Measurements from ENCODE around the gene S100A12.

Gene S100A12

DNA sequence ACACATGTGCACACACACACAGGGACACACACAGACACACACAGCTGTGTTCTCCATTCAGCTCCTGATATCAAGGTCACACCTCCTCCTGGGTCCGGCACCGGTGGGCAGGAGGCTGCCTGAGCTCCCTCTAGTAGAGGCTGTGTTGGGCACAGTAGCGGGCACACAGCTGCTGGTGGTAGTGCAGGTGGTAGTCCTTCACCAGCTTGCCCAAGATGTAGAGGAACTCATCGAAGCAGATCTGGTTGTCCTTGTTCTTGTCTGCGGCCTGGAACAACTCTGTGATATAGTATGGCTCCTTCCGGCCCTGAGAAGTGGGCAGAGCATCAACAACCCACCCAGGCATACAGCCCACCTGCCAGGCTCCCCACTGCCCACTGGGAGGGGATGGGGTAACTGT lies 21.0 kb upstream of the S100A12 start:
- DNase-seq = no peak

DNA sequence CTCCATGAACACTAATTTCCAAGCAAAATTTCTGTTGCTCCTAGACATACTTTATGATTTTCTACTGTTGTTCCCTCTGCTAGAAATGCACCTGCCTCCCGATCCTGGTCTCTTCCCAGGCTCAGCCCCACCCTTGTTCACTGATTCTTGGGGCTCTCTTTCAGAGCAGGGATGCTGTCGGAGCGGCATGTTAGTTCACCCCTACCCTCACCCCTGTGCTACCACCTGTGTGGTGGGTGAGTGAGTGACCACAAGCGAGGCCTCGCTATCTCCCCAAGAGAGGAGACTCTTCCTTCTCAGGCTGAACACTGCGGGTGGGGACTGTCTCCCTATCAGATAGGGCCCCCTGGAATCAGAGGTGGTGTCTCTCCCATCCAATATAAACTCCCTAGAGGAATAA lies 20.4 kb upstream of the S100A12 start:
- DNase-seq = no peak

DNA sequence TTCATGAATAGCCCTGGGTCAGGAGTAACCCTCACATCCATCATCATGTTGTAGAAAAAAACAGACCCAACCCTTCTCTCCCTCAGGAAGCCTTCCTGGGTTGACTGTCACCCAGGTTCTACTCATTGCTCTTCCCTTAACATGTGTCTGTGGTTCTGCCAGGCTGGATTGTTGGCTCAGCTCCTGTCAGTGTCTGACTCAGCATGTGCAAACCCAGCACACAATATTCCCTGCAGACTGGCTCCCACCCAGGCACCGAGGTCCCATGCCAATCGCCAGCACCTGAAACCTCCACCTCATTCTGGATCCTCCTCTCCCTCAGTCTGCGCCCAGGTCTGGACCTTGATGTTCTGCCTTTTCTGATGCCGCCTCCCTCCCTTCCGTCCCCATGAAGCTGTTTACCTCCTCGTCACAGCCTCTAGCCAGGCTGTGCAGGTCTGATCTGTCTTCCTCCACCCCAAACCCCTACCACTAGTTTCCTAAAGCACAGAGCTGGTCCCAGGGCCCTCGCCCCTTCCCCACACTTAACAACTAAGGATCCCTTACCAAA lies 19.8 kb upstream of the S100A12 start:
- DNase-seq = no peak

DNA sequence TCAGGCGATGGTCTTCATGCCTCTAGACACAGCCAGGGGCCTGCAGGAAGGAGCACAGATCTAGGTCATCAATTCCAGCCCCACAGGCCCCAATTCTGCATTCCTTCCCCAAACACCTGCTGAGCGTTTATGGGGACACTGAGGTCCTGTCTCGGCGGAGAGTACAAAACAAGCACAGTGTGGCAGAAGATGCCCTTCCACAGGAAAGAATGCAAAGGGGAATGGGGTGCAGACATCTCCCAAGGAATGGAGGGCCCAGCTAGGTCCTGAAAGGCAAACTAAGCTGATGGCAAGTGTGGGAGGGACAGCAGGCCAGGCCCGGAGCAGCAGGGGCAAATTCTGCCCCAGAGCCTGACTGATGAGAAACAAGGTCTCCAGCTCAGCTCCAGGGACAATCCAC lies 19.0 kb upstream of the S100A12 start:
- DNase-seq = no peak

DNA sequence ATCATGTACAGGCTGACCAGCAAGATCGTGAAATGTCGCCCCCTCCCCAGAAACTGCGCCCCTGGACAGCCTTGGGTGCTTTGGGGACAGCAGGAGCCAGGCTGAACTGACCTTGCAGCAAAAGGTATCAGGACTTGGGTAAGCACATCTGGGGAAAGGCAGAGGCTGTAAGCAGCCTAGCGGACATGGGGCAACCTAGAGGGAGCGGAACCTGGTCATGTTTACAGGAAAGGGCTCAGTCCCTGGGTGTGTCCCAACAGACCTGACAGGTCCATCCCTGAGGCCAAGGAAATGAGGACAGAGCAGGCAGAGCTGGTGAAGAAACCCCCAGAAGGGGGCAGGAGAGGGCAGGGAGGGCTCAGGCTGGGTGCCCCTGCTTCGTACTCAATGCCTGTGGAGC lies 18.5 kb upstream of the S100A12 start:
- no peak for DNase-seq

DNA sequence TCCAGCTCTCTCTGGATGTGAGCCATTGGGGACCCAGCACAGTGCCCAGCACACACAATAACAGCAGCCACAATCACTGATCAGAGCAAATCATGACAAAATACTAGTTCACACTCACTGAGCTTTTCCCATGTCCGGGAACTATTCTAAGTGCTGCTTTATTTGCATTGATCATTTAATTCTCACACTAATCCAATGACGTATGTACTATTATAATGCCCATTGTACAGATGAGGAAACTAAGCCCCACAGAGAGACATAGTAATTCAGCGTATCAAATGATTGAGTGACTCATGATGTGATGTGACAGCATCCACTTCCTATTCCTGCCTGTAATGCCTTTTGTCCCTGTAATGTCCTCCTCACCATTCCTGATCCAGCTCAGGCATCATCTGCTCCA lies 17.4 kb upstream of the S100A12 start:
- no peak for DNase-seq

DNA sequence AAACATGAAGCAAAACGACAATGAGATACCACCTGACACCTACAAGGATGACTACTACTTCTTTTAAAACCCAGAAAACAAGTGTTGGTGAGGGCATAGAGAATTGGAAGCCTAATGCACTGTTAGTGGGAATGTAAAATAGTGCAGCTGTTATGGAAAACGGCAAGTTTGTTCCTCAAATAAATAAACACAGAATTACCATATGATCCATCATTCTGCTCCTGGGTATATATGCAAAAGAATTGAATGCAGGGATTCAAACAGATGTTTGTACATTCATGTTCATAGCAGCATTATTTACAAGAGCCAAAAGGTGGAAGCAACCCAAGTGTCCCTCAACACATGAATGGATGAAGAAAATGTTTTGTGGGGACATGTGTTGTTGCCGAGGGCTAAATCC lies 16.8 kb upstream of the S100A12 start:
- no peak for DNase-seq

DNA sequence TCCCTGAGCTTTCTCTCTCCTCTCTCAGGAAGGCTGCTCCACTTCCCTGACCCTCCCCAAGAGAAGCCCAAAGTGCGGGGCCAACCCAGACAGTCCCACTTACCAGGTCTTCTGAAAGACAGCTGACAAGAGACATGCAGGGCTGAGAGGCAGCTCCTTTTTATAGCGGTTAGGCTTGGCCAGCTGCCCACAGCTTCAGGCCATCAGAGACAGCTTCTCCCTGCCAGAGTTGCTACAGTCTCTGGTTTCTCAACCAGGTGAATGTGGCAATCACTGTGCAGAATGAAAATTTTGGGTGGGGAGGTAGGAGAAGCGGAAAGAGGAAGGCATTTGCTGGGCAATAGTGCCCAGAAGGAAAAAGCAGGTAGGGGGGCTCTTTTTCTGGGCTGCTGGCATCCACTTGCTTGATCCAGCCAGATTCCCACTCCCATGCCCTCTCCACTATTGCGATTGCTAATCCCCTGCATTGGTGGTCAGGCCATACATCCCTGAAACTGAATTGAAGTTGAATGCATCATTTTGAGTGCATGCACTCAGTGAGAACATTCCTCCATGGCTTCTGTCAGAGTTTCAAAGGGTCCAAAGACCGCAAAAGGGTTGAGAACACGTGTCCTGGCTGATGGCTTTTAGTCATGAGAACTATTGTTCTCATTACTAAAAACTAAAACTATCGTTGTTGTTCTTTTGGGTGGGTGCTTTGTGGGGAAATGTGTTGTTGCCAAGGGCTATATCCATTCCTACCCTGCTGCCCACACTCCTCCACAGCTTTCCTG lies 15.7 kb upstream of the S100A12 start, which contains the start of gene S100A8:
TSS of gene S100A8 (minus strand) at position 136 of the 773 bp plus-strand sequence. CDS start 538 bp downstream, outside the sequence.
- DNase-seq = no peak

DNA sequence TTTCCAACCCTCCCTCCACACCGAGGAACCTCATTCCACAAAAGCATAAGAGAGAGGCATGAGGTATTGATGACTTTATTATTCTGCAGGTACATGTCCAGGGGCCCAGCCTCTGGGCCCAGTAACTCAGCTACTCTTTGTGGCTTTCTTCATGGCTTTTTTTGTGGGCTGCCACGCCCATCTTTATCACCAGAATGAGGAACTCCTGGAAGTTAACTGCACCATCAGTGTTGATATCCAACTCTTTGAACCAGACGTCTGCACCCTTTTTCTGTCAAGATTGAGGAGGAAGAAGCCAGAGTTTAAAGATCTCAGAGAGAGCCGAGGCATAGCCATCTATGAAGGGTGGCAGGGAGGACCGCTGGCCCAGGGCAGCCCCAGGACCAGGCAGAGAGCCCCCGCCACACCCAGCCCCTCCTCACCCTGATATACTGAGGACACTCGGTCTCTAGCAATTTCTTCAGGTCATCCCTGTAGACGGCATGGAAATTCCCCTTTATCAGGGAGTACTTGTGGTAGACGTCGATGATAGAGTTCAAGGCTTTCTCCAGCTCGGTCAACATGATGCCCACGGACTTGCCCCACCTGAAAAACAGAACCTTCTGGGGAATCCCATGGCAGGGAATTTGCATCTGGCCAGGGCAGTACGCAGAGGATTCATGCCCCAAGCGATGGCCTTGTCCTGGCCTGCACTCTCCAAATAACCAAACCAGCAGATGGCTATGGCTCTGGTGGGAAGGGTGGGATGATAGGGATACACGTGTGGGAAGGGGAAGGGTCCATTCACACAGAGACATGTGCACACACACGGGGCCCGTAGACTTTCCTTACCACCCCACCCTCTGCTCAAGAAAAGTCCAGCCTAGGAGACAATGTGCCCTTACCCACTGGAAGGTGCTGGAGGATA lies 14.8 kb upstream of the S100A12 start:
- DNase-seq = no peak

DNA sequence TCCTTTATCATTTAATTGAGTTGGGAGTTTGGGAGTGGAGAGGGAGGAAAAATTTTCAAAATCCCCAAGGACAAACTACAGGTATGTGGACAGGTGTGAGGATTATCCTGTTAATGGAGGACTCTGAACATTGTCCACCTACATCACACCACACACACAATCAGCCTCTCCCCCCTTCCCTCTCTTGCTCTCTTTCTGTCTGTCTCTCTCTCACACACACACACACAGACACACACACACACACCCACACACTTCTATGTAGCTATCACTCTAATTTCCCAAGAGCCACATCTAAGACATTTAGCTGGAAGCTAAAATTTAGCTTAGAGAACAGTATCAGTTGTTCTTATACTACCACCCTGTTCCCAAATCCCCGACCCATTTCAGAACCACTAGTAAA lies 14.0 kb upstream of the S100A12 start:
- DNase-seq = no peak

DNA sequence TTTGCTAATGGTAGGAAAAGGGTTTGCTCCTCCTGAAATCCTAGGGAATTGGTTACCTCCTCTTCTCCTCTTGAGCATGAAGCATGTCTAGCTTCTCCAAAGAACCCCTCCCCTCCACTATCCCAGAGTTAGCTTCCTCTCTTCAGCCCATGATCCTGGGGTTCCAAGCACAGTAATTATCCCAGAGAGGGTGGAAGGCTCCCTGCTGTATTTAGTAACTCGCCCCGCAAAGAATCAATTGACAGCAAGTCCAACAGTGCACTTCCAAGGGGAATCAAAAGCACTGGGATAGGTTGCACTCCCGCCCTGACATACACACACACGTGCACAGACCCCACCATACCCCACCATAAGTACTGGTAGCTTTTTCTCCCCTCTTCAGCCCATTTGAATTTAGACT lies 12.4 kb upstream of the S100A12 start:
- no peak for DNase-seq

DNA sequence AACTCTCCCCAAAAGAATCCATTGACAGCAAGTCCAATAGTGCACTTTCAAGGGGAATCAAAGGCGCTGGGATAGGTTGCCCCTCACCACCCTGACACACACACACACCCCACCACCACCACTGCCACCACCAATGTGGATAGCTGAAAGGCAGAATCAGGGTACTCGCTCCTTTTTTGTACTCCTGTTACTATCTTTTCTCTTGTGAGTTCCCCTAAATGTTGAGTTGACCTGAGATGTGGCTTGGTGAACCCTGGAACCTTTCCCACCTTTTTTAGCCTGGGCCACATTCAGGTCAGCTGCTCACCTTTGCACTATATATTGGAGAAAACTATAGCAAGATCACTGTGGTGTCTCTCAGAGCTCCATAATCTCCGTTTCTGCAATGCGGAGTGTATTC lies 11.6 kb upstream of the S100A12 start:
- DNase-seq = no peak

DNA sequence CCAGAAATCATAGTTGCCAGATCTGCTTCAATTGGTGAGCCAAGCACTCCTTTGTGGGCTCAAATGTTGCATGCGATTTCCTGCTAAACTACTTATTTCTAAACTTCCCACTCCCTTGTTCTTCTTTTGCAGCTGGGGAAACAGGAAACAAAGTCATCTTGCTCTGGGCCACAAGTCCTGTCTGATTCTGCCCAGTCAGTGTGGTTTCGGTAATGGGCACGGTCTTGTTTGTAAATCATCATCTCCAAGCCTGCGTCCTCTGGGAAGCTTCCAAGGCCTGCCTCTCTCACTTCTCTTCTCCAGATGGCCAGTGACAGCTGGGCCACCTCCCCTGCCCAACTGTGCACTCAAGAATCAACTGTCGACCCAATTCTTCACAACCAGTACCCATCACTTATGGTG lies 11.1 kb upstream of the S100A12 start:
- DNase-seq = no peak

DNA sequence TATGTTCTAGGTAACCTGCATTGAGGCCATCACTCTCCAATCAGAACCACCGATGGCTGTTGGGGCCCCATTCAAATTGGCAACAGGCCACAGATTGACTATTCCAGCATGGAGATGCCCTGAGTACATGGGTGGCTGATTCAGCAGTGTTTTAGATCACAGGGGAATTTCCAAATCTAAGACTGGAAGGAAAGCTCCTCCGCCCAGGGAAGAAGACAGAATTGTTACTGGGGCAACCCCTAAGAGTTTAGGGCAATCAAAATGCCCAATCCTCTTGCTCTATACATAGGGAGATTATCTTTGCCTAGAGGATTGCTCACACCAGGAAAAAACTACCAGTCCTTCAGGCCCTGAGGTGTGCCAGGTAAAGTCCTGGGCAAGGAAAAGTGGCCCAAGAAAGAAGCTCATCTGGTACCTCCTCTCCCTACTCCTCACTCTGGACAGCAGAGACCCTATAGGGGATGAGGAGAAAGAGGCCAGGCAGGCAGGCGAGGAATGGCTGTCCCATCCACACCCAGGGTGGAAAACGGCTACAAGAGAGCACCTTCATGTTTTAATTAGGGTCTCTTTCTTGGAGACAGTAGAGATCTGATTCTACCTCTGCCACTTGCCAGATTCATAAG lies 9.6 kb upstream of the S100A12 start:
- no peak for DNase-seq

DNA sequence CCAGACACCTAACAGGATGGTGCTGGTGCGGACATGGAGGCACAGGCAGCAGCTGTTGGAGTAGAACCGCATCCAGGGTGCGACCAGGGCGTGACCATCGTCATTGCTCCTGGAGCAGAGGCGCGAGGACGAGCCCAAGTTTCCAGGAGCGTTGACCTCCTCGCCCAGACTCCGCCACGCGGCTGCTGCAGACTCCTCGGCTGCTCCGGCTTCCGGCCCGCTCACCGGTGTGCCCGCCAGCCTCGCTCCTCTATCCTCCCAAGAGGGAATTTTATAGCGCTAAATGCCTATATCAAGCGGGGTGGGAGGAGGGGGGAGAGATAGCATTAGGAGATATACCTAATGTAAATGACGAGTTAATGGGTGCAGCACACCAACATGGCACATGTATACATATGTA lies 5.3 kb upstream of the S100A12 start:
- DNase-seq = no peak

DNA sequence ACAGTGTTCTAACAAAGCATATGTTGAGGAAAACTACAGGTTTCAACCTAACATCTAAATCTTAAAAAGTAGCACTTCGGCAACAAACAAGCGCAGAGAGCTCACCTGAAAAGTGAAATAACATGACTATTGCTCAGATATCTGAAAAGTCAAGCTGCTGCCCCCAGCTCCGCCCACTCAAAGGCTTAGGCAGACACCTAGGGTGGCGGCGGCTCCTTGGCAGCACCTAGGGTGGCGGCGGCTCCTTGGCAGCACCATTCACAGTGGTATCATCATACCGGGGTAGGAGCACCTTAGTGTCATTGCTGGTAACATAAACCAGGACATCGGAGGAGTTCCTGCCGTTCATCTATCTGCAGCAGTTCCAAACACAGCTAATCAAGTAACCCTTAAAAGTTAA lies 4.2 kb upstream of the S100A12 start:
- no peak for DNase-seq

DNA sequence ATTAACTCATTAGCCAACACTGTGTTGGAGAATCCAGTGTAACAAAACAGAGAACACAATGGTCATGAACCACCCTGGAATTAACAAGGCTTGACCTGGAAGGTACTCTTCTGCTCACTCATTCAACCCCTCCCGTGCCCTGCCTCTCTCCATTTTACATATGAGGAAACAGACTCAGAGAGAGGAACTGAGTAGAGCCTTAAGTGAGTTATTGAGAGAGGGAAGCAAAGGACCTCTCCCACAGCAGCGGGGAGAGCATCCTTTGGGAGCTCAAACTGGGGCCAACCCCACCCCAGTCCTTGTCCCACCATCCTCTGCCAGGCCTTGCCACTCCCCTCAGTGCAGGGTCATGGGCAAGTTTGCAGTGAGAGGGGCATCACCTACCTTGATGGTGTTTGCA lies 1.4 kb downstream of the S100A12 start:
- no peak for DNase-seq

DNA sequence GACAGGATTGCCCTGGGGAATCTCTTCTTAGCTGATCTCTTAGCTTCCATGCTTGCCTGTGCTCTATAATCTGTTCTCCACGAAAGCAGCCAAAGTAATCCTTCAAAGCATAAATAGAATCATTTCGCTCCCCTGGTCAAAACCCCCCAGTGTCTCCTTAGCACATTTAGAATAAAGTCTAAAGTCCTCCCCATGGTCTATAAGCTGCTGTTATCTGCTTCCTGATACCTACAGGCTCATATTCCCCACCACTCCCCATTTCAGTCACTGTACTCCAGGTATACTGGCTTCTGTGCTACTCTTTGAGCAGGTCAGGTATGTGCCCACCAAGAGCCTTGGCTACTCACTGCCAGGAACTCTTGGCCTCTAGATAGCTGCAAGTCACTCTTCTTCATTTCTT lies 2.9 kb downstream of the S100A12 start:
- DNase-seq = no peak

DNA sequence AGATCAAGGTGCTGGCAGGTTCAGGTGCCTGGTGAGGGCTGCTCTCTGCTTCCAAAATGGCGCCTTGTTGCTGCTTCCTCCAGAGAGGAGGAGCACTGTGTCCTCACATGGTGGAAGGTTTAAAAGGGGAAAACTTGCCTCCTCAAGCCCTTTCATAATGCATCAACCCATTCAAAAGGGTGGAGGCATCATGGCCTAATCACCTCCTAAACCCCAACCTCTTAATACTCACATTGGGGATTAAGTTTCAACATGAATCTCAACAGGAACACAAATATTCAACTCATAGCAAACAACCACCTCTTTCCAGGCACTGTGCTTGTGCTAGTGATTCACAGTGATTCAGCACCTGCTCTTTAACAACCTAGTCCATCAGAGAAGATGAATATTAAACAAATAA lies 4.2 kb downstream of the S100A12 start:
- DNase-seq = no peak

DNA sequence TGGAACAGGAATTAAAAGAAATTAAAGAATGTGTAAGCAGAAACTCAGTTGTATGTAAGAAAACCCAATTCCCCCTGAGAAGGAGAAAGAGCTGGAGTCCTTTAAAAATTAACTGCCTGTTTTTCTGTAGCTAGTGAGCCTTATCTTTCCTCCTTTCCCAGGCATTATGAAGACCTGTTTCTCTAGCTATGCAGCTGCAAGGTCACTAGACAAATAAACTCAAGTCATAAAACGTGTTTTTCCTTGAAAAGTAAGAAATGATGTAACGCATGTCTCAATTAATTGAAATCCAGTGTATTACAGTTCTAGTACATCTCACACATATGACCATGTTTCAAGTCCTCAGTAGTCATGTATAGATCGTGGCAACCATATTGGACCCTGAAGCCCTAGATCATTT lies 5.3 kb downstream of the S100A12 start:
- no peak for DNase-seq

DNA sequence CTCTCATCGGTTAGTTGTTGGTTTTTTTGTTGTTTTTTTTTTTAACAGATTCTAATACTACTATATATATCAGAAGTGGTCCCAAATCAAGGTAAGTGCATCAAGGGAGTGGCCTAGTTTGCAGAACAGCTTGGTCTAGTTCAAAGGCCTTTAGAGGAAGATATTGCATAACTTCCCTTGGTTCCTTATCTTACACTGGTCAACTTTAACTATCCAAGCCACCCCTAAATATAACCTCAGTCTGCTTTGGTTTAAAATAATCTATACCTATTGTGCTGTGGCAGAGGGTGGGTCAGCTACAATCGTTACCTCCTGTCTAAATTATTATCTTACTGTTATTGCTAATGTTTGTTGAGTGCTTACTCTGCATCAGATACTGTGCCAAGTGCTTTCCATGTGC lies 6.9 kb downstream of the S100A12 start:
- DNase-seq = no peak

DNA sequence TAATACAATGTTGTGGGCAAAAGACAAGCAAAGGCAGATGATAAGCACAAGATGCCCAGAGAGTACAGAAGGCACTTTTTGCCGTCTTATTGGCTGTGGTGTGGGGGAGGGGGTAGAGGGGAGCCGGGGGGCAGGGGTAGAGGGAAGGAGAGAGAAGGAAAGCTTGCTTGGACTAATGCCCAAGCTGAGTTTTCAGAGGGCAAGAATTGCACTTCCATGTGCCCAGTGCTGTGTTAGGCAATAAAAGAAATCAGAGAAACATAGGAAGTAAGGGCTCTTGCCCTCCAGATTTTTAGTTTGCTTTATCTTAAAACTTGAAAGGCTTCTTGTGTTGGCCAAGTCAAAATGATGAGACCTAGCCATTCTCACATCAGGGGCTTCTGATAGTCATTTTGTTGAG lies 8.3 kb downstream of the S100A12 start:
- DNase-seq = no peak

DNA sequence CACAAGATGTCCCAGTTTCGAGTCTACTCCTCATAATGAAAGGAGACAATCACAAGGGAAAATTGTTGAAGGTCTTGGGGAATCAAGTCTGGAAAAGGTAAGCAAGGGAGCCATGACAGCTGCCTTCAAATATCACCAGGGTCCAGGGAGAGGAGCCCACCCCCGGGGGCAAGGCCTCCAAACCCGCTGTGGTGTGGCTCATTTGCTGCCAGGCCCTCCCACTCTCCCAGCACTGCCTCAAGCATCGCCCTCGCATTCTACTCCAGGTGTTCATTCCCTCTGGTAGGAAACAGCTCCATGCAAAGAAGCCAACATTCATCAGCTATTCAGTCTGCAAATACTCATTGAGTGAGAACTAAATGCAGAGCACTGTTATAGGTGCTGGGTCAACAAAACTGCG lies 9.2 kb downstream of the S100A12 start:
- no peak for DNase-seq

DNA sequence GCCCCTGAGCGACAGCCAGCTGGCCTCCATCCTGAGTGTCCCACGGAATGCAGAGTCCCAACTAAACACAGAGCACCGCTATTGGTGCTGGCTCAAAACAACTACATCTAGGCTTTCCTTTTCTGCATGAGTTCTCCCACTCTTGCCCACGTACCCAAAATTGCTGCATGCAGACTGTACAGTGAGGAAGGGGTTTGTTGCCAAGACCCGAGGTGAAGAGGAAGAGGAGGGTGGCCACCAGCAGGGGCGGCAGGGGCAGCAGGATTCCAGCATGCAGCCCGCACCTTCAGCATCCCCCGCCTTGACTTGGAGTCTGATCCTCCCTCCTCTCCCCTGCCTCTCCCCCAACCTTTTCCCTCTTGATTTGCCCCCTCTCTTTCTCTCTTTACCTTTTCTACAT lies 9.7 kb downstream of the S100A12 start:
- no peak for DNase-seq

Measured in activated naive CD4-positive, alpha-beta T cell (primary cell).